Adrenal gland (tissue), 12 donors: ENCODE measurements around the gene CCDC85C. TPM values are rescaled to one million over a fixed set of nuclear protein-coding genes. Genes with fewer than 3 reads are reported as not detected.

Experiments used
- DNase-seq, 7 donors: peaks; one replicate each; pipeline ENCODE4 v3.0.0-alpha.2; 2019 to 2020
- H3K27ac ChIP-seq, 5 donors: fragments of 200-600 bp; sonication (generic) in 4 of 5; 1 replicate in 3 of 5; 2 replicates in 2 of 5; pipeline versions ENCODE4 v1.5.1 to v1.8.0; 2016 to 2020; ENCODE audit warnings: mild to moderate bottlenecking in 1 of 5
- H3K27me3 ChIP-seq: fragments of 200-600 bp; 2 replicates; pipeline ENCODE4 v1.8.0; 2021
- H3K36me3 ChIP-seq, 2 donors: fragments of 200-600 bp; replicated peaks in 1 of 2; 1 replicate in 1 of 2; 2 replicates in 1 of 2; pipeline versions ENCODE4 v1.5.1 to v1.8.0; 2018 to 2022
- H3K4me1 ChIP-seq, 2 donors: fragments of 200-600 bp; replicated peaks in 1 of 2; 1 replicate in 1 of 2; 2 replicates in 1 of 2; pipeline versions ENCODE4 v1.5.1 to v1.8.0; 2018 to 2021
- H3K4me3 ChIP-seq, 4 donors: fragments of 200-600 bp; sonication (generic) in 3 of 4; one replicate each; pipeline ENCODE4 v1.5.1; 2016 to 2018
- H3K9me3 ChIP-seq, 3 donors: fragments of 200-600 bp; sonication (generic) in 1 of 3; replicated peaks in 1 of 3; 1 replicate in 2 of 3; 2 replicates in 1 of 3; pipeline versions ENCODE4 v1.5.1 to v1.8.0; 2016 to 2021
- POLR2A ChIP-seq, 2 donors: fragments of 450-650 bp; IDR thresholded peaks; one replicate each; pipeline ENCODE4 v1.6.1; 2017; ENCODE audit warnings: antibody characterized with exemption in 2 of 2, mild to moderate bottlenecking in 2 of 2, moderate library complexity in 1 of 2
- WGBS, 4 donors: extraction: QIAGEN DNeasy Blood & Tissue Kit in 2 of 4; methylation state at CpG; one replicate each; pipeline versions ENCODE4 v1.1.5 to v1.1.7; 2013 to 2017; 5-methylcytosine and 5-hydroxymethylcytosine counted together
- intact Hi-C, 2 donors: fragments of 100-400 bp; cut with DNase I; formaldehyde crosslinking; loops; one replicate each; pipeline versions ENCODE4 v1.14.1 to v1.15.0; 2022 to 2023
- polyA plus RNA-seq, 3 donors: library from polyadenylated mRNA; stranded (reverse); fragments of 200-250 nt in 2 of 3; fragments of 350-450 nt in 1 of 3; fragmentation: Illumina TruSeq in 1 of 3; extraction: RNeasy Lipid Tissue Mini Kit (QIAGEN cat#74804) in 1 of 3; gene quantifications; one replicate each; pipeline ENCODE4 v1.2.3, GENCODE V29; 2013 to 2014
- total RNA-seq, 9 donors: library from RNA; depleted of rRNA in 4 of 9; stranded (reverse); fragments of >200 nt in 4 of 9; fragments of 120-200 nt in 1 of 9; fragmentation: NEBNext Ultra II Directional in 1 of 9; extraction: Animal tissue kit (Norgen Biotek cat#: 25700) in 1 of 9; gene quantifications; one replicate each; pipeline versions ENCODE4 v1.1.0 to v1.2.4, GENCODE V29; 2013 to 2023
- TF ChIP-seq, protein P1 (sequence below), 6 experiments: fragments of 450-650 bp in 4 of 6; fragments of 200-600 bp in 2 of 6; sonication (generic) in 1 of 6; IDR thresholded peaks; 1 replicate in 5 of 6; 2 replicates in 1 of 6; pipeline versions ENCODE4 v1.5.1 to v1.8.0; 2016 to 2021; ENCODE audit warnings: antibody characterized with exemption in 6 of 6, mild to moderate bottlenecking in 2 of 6, moderate library complexity in 1 of 6
- donor health status: healthy with polysubstance abuse.
- donor health status: Bipolar disorder and iron deficiency.
- donor health status: DM: yes; HTN: yes; CAD: no.
- donor health status: DM: no; HTN: no; CAD: no.
- donor health status: DM: no; HTN: no; CAD: no.
- donor health status: DM: yes; HTN: yes; CAD: no.

CCDC85C gene
- total and polyA plus RNA-seq, 12 donors = 4.2 to 59.0 (median 37.9) TPM

DNA sequence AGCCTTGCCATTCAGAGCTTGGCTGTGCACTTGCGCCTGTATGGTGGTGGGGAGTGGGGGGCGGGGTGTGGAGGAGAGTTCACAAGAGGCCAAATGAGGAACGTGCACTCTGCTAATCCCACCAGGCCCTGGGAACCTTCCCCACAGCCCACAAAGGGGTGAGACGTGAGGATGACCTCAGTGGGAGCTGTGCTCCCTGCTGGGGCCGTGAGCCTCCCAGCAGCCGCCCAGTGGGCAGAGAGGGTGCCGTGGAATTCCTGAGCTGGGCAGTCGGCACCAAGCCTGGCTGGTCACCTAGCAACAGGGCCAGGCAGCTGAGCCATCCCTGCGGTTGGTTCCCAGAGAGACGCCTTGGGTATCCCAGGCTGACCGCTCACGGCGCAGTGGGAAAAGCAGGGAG lies 69.1 kb downstream of the CCDC85C start:
- no peaks in the 10 kb centered on the region for H3K9me3 ChIP-seq
- no peaks in the 10 kb centered on the region for H3K27me3 ChIP-seq
- no peak for DNase-seq
- H3K36me3 ChIP-seq = no peaks in the 10 kb centered on the region
- no peak overlapping the region for H3K27ac ChIP-seq
- no peak overlapping the region for H3K4me3 ChIP-seq
- H3K4me1 ChIP-seq = peaks cover 20 to 23% of the 10 kb centered on the region in 2 donors
- no peak for TF ChIP-seq POLR2A (IDR thresholded peaks at IDR 0.05)
- TF ChIP-seq, protein P1, sequence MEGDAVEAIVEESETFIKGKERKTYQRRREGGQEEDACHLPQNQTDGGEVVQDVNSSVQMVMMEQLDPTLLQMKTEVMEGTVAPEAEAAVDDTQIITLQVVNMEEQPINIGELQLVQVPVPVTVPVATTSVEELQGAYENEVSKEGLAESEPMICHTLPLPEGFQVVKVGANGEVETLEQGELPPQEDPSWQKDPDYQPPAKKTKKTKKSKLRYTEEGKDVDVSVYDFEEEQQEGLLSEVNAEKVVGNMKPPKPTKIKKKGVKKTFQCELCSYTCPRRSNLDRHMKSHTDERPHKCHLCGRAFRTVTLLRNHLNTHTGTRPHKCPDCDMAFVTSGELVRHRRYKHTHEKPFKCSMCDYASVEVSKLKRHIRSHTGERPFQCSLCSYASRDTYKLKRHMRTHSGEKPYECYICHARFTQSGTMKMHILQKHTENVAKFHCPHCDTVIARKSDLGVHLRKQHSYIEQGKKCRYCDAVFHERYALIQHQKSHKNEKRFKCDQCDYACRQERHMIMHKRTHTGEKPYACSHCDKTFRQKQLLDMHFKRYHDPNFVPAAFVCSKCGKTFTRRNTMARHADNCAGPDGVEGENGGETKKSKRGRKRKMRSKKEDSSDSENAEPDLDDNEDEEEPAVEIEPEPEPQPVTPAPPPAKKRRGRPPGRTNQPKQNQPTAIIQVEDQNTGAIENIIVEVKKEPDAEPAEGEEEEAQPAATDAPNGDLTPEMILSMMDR (IDR thresholded peaks at IDR 0.05) = no peak
- intact Hi-C loops = no loop called here
- WGBS, 4 donors = 75 to 88% (median 82%) methylated on average over 4 to 13 of the region's 13 CpGs

DNA sequence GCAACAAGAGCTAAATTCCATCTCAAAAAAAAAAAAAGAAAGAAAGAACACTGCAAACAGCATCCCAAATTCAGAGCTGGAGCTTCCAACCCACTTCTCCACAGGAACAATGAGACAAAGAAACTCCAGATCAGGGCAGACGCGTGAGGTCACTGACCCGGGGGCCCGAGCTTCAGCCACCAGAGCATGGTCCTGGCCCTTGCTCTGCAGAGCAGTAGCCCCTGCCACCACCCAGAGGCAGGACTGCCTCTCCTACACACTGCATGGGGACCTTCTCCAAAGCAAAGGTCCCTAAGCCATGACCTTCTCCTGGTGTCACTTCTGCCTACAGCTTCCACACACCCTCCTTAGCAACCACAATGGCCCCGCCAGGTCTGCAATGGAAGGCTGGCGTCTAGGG lies 69.7 kb downstream of the CCDC85C start:
- Histone ChIP-seq H3K9me3 (no peaks in the 10 kb centered on the region), H3K27ac (no peak overlapping the region), H3K27me3 (no peaks in the 10 kb centered on the region), H3K4me3 (no peak overlapping the region), H3K36me3 (no peaks in the 10 kb centered on the region), H3K4me1 (peaks cover 20 to 23% of the 10 kb centered on the region in 2 donors)
- no peak for DNase-seq
- WGBS, 4 donors = 91 to 96% (median 94%) methylated on average over 4 to 6 of the region's 6 CpGs
- intact Hi-C loops = no loop called here
- TF ChIP-seq, protein P1 (IDR thresholded peaks at IDR 0.05) = no peak
- no peak for TF ChIP-seq POLR2A (IDR thresholded peaks at IDR 0.05)

DNA sequence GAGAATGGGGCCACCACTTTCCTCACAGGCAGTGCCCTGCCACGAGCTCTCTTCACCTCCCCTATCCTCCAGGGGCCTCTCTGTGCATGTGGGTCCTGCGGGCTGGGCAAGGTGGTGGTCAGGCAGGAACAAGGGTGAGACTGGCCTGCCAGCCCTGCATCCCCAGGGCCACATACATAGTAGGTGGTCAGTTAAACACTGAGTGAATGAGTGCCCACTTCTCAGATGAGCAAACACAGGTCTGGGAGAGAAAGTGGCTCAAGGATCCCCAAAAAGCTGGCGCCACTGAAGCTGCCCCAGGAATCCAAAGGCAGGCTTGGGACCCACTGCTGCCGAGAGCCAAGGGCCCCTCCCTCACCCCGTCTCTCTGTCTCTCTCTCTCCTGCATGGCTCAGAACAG lies 71.7 kb downstream of the CCDC85C start:
- Histone ChIP-seq H3K27ac (no peak overlapping the region), H3K27me3 (no peaks in the 10 kb centered on the region), H3K4me1 (peaks cover 6% of the 10 kb centered on the region in 2 donors), H3K9me3 (no peaks in the 10 kb centered on the region), H3K36me3 (no peaks in the 10 kb centered on the region), H3K4me3 (no peak overlapping the region)
- intact Hi-C loops = no loop called here
- DNase-seq = no peak
- WGBS, 4 donors = 89 to 98% (median 96%) methylated on average over 4 to 5 of the region's 5 CpGs
- TF ChIP-seq, protein P1 (IDR thresholded peaks at IDR 0.05) = no peak
- TF ChIP-seq POLR2A (IDR thresholded peaks at IDR 0.05) = no peak

GRCh38 chr14:99531251-99532096 lies 72.5 kb downstream of the CCDC85C start:
- Histone ChIP-seq H3K4me3 (no peak overlapping the region), H3K27ac (no peak overlapping the region), H3K4me1 (no peaks in the 10 kb centered on the region), H3K27me3 (no peaks in the 10 kb centered on the region), H3K9me3 (no peaks in the 10 kb centered on the region), H3K36me3 (no peaks in the 10 kb centered on the region)
- DNase-seq = no peak
- TF ChIP-seq POLR2A (IDR thresholded peaks at IDR 0.05) = no peak
- TF ChIP-seq, protein P1 (IDR thresholded peaks at IDR 0.05) = no peak
- WGBS, 4 donors = 50 to 54% (median 52%) methylated on average over 14 of the region's 14 CpGs
- intact Hi-C loops = no loop called here
